ENCODE results near the gene RPUSD4.

RPUSD4 gene

DNA sequence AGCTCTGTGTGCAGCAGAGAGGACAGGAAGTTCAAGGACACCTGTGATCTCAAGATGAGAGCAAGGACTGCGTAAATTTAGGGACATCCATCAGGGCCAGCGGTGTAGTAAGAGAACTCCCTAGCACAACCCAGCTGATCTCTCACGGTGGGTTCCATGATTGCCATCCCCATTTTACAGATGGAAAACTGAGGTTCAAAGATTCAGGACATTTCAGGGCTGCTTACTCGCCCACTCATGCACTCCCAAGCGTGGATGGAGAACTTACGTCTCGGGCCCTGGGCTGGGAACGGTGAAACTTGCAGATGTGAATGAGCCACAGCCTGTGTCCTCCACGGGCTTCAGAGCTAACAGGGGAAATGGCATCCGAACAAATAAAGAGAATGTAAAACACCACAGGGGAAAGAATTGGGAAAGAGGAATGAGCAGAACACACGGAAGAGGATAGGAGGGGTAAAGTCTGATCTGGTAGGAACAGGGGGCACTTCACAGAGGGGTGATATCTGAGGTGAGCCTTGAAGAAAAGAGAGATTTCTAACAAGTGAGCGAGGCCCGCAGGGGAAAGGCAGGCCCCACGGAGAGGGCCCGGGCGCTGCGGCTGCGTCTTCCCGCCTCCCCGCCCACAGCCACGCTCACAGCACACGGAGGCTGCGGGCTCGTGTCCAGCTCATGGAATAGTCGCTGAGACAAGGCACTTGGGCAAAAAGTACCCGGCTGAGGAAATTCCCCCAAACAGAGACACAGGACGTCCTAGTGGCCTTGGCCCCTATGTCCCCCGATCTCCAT, 55.9 kb downstream of the RPUSD4 start:
- no peak for DNase-seq

DNA sequence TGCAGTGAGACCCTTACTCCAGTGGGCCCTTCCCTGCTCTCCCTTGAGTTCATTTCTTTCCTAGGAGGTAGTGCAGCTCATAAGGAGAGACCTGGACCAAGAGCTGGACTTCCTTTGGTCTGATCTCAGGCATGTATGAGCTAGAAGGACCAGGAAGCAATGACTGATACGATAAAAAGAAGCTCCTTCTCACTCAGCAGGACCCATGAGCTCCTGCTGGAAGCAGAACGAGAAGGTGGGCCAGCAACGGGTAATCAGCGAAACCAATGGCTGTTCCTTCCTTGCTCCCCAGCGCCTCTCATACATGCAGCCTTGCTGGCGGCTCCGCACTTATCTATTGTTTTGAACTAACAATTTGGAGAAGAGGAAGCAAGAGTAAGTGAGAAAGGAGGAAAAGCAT, 56.8 kb downstream of the RPUSD4 start:
- DNase-seq: no peak

- DNase-seq: no peak
Observed at GRCh38 chr11:126153972-126154371, 57.5 kb downstream of the RPUSD4 start.

- DNase-seq: no peak
Observed at GRCh38 chr11:126153006-126153405, 58.4 kb downstream of the RPUSD4 start.

- no peak for DNase-seq
Observed at GRCh38 chr11:126152586-126152985, 58.9 kb downstream of the RPUSD4 start.

GRCh38 chr11:126152152-126152551, 59.3 kb downstream of the RPUSD4 start:
- DNase-seq: no peak

Measured in T-helper 1 cell (primary cell).